Sigmoid colon (tissue), 4 donors: Measurements from ENCODE around the gene UGT2A1.

Experiments used
- EP300 ChIP-seq, 4 donors: sonication (generic); formaldehyde crosslinking; IDR thresholded peaks; one replicate each; pipeline ENCODE4 v1.6.1; 2017; ENCODE audit warnings: antibody characterized with exemption in 4 of 4
- POLR2AphosphoS5 ChIP-seq, 4 donors: sonication (generic); formaldehyde crosslinking; IDR thresholded peaks; one replicate each; pipeline ENCODE4 v1.6.1; 2017; ENCODE audit warnings: antibody characterized with exemption in 4 of 4
- TF ChIP-seq, protein P1 (sequence below), 4 experiments: fragments of 450-650 bp in 3 of 4; fragments of 200-600 bp in 1 of 4; IDR thresholded peaks; one replicate each; pipeline ENCODE4 v1.5.1; 2016 to 2019; ENCODE audit warnings: antibody characterized with exemption in 4 of 4, mild to moderate bottlenecking in 3 of 4, moderate library complexity in 2 of 4

DNA sequence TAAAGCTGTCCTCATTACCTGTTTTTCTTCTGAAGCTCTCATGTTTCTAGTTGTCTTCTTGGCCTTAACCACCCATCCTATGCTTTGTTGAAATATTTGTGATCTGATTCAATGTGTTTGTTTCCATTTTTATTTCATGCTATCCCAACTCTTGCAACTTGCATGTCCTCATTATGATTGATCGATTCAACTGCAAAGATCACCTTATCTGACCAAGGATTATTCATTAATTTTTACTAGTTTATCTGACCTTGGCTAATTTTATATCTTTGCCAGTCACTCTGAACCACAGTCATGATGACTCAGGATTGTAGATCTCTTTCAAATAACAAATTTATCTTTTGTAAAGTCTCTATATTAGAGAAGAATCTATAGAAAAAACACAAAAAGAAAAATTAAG, 84.3 kb downstream of the UGT2A1 start:
- TF ChIP-seq EP300 (IDR thresholded peaks at IDR 0.05) (no peak), POLR2AphosphoS5 (IDR thresholded peaks at IDR 0.05) (no peak)
- TF ChIP-seq, protein P1, sequence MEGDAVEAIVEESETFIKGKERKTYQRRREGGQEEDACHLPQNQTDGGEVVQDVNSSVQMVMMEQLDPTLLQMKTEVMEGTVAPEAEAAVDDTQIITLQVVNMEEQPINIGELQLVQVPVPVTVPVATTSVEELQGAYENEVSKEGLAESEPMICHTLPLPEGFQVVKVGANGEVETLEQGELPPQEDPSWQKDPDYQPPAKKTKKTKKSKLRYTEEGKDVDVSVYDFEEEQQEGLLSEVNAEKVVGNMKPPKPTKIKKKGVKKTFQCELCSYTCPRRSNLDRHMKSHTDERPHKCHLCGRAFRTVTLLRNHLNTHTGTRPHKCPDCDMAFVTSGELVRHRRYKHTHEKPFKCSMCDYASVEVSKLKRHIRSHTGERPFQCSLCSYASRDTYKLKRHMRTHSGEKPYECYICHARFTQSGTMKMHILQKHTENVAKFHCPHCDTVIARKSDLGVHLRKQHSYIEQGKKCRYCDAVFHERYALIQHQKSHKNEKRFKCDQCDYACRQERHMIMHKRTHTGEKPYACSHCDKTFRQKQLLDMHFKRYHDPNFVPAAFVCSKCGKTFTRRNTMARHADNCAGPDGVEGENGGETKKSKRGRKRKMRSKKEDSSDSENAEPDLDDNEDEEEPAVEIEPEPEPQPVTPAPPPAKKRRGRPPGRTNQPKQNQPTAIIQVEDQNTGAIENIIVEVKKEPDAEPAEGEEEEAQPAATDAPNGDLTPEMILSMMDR (IDR thresholded peaks at IDR 0.05): no peak
